ENCODE results near the gene RAB4B.
"Not testable (repeated sequence)": the region's sequence is repeated elsewhere in the genome, so short reads cannot be mapped to it uniquely, and the experiment has no call there.

RAB4B gene

GRCh38 chr19:40750874-40751537, 27.0 kb upstream of the RAB4B start, which contains the start of gene SNRPA:
Gene SNRPA (plus strand): TSS chr19:40751203. CDS start chr19:40751409, 206 bp downstream.
- peak; percentile 98 for DNase-seq (ENCODE audit: low spot score)

GRCh38 chr19:40752257-40752781, 25.7 kb upstream of the RAB4B start:
- DNase-seq (ENCODE audit: low spot score): peak; percentile 24

- peak; percentile 55 for DNase-seq (ENCODE audit: low spot score)
Measured at GRCh38 chr19:40754611-40755247, 23.3 kb upstream of the RAB4B start.

GRCh38 chr19:40755248-40755624, 22.8 kb upstream of the RAB4B start:
- DNase-seq (ENCODE audit: low spot score): no peak

GRCh38 chr19:40755791-40756190, 22.3 kb upstream of the RAB4B start:
- no peak for DNase-seq (ENCODE audit: low spot score)

- DNase-seq (ENCODE audit: low spot score): no peak
Measured at GRCh38 chr19:40756502-40757110, 21.4 kb upstream of the RAB4B start.

- DNase-seq (ENCODE audit: low spot score): no peak
Measured at GRCh38 chr19:40758491-40758890, 19.6 kb upstream of the RAB4B start.

GRCh38 chr19:40759352-40759751, 18.7 kb upstream of the RAB4B start:
- DNase-seq (ENCODE audit: low spot score): no peak

- DNase-seq (ENCODE audit: low spot score): no peak
Measured at GRCh38 chr19:40762754-40763470, 15.1 kb upstream of the RAB4B start.

- no peak for DNase-seq (ENCODE audit: low spot score)
Measured at GRCh38 chr19:40763526-40763925, 14.5 kb upstream of the RAB4B start.

- no peak for DNase-seq (ENCODE audit: low spot score)
Measured at GRCh38 chr19:40763963-40764362, 14.1 kb upstream of the RAB4B start.

GRCh38 chr19:40766385-40766784, 11.7 kb upstream of the RAB4B start:
- DNase-seq (ENCODE audit: low spot score): not testable (repeated sequence)

- no peak for DNase-seq (ENCODE audit: low spot score)
Measured at GRCh38 chr19:40768869-40769268, 9.2 kb upstream of the RAB4B start.

- DNase-seq (ENCODE audit: low spot score): peak; percentile 51
Measured at GRCh38 chr19:40771101-40771862, 6.8 kb upstream of the RAB4B start.

- DNase-seq (ENCODE audit: low spot score): no peak
Measured at GRCh38 chr19:40774916-40775631, 3.0 kb upstream of the RAB4B start, which contains the start of gene MIA. Gene MIA (plus strand): TSS chr19:40775521. CDS start chr19:40775543, 22 bp downstream.

- DNase-seq (ENCODE audit: low spot score): no peak
Measured at GRCh38 chr19:40775632-40776022, 2.4 kb upstream of the RAB4B start.

GRCh38 chr19:40776364-40776763, 1.7 kb upstream of the RAB4B start:
- no peak for DNase-seq (ENCODE audit: low spot score)

GRCh38 chr19:40776932-40777644, 959 bp upstream of the RAB4B start:
- peak; percentile 90 for DNase-seq (ENCODE audit: low spot score)

- DNase-seq (ENCODE audit: low spot score): no peak
Measured at GRCh38 chr19:40777645-40777936, 456 bp upstream of the RAB4B start.

- peak; percentile 67 for DNase-seq (ENCODE audit: low spot score)
Measured at GRCh38 chr19:40778706-40779284, 748 bp downstream of the RAB4B start.
